Nephron (organoid): ENCODE results near the gene PCDH9.

Experiments used
- H3K27ac Mint-ChIP-seq, 3 experiments: 2 replicates each; pipeline ENCODE4 v1.8.0; 2020; ENCODE audit warnings: mixed read lengths in 3 of 3, mild to moderate bottlenecking in 2 of 3, moderate library complexity in 1 of 3
- H3K27me3 Mint-ChIP-seq: 2 replicates; pipeline ENCODE4 v1.8.0; 2021; ENCODE audit warnings: low read depth, mild to moderate bottlenecking, moderate library complexity, mixed read lengths
- H3K36me3 Mint-ChIP-seq: 2 replicates; pipeline ENCODE4 v1.8.0; 2020; ENCODE audit warnings: low read depth, mixed read lengths
- H3K4me1 Mint-ChIP-seq: 2 replicates; pipeline ENCODE4 v1.8.0; 2020; ENCODE audit warnings: mixed read lengths
- H3K4me3 Mint-ChIP-seq, 3 experiments: 2 replicates each; pipeline ENCODE4 v1.8.0; 2020; ENCODE audit warnings: mild to moderate bottlenecking in 3 of 3, mixed read lengths in 3 of 3, moderate library complexity in 2 of 3
- H3K9me3 Mint-ChIP-seq: 2 replicates; pipeline ENCODE4 v1.8.0; 2020; ENCODE audit warnings: mixed read lengths
- CTCF ChIP-seq, 3 experiments: fragments of 200-600 bp; sonication (generic); IDR thresholded peaks; one replicate each; pipeline ENCODE4 v1.5.0; 2021; ENCODE audit warnings: antibody characterized with exemption in 3 of 3; ENCODE audit not compliant: unreplicated experiment in 3 of 3

Gene PCDH9

GRCh38 chr13:66794340-66795031 lies 435.6 kb downstream of the PCDH9 start:
- H3K4me1 Mint-ChIP-seq: peaks cover 14% of the 10 kb centered on the region
- no peaks in the 10 kb centered on the region for H3K27me3 Mint-ChIP-seq
- no peak overlapping the region for H3K4me3 Mint-ChIP-seq
- H3K9me3 Mint-ChIP-seq: no peaks in the 10 kb centered on the region
- H3K27ac Mint-ChIP-seq: peak overlapping the region in 2 of 3 experiments; percentile 31
- no peaks in the 10 kb centered on the region for H3K36me3 Mint-ChIP-seq
- TF ChIP-seq CTCF (IDR thresholded peaks at IDR 0.05; ENCODE audit: unreplicated experiment in 3 of 3): no peak

- H3K27ac Mint-ChIP-seq: no peak overlapping the region
- H3K36me3 Mint-ChIP-seq: no peaks in the 10 kb centered on the region
- TF ChIP-seq CTCF (IDR thresholded peaks at IDR 0.05; ENCODE audit: unreplicated experiment in 3 of 3): no peak
- H3K9me3 Mint-ChIP-seq: no peaks in the 10 kb centered on the region
- H3K4me1 Mint-ChIP-seq: peaks cover 14% of the 10 kb centered on the region
- no peak overlapping the region for H3K4me3 Mint-ChIP-seq
- no peaks in the 10 kb centered on the region for H3K27me3 Mint-ChIP-seq
Measured at GRCh38 chr13:66790861-66791260, 439.3 kb downstream of the PCDH9 start.

- no peak overlapping the region for H3K27ac Mint-ChIP-seq
- H3K4me1 Mint-ChIP-seq: no peaks in the 10 kb centered on the region
- H3K36me3 Mint-ChIP-seq: peaks cover 4% of the 10 kb centered on the region
- peaks cover 4% of the 10 kb centered on the region for H3K9me3 Mint-ChIP-seq
- no peak for TF ChIP-seq CTCF (IDR thresholded peaks at IDR 0.05; ENCODE audit: unreplicated experiment in 3 of 3)
- no peak overlapping the region for H3K4me3 Mint-ChIP-seq
- H3K27me3 Mint-ChIP-seq: no peaks in the 10 kb centered on the region
Measured at GRCh38 chr13:66781241-66781640, 448.9 kb downstream of the PCDH9 start.

GRCh38 chr13:66780814-66781213 lies 449.3 kb downstream of the PCDH9 start:
- Mint-ChIP-seq H3K27me3 (no peaks in the 10 kb centered on the region), H3K9me3 (peaks cover 4% of the 10 kb centered on the region), H3K36me3 (peaks cover 4% of the 10 kb centered on the region), H3K27ac (no peak overlapping the region), H3K4me3 (no peak overlapping the region), H3K4me1 (no peaks in the 10 kb centered on the region)
- TF ChIP-seq CTCF (IDR thresholded peaks at IDR 0.05; ENCODE audit: unreplicated experiment in 3 of 3): no peak

- Mint-ChIP-seq H3K36me3 (peaks cover 4% of the 10 kb centered on the region), H3K4me3 (no peak overlapping the region), H3K4me1 (no peaks in the 10 kb centered on the region), H3K27ac (no peak overlapping the region), H3K9me3 (peaks cover 4% of the 10 kb centered on the region), H3K27me3 (no peaks in the 10 kb centered on the region)
- TF ChIP-seq CTCF (IDR thresholded peaks at IDR 0.05; ENCODE audit: unreplicated experiment in 3 of 3): no peak
Measured at GRCh38 chr13:66778461-66778860, 451.7 kb downstream of the PCDH9 start.

- Mint-ChIP-seq H3K27me3 (no peaks in the 10 kb centered on the region), H3K4me3 (no peak overlapping the region), H3K9me3 (peaks cover 4% of the 10 kb centered on the region), H3K4me1 (no peaks in the 10 kb centered on the region), H3K36me3 (peaks cover 4% of the 10 kb centered on the region), H3K27ac (no peak overlapping the region)
- no peak for TF ChIP-seq CTCF (IDR thresholded peaks at IDR 0.05; ENCODE audit: unreplicated experiment in 3 of 3)
Measured at GRCh38 chr13:66775196-66775595, 454.9 kb downstream of the PCDH9 start.
